SK-N-MC (cell line): ENCODE results near the gene CAND2.

ENCODE experiments used
- EZH2 ChIP-seq: fragments of 200-600 bp; sonication (generic); IDR thresholded peaks from one replicate; pipeline ENCODE4 v1.6.1; 2017; ENCODE audit warnings: antibody characterized with exemption
- POLR2AphosphoS5 ChIP-seq: IDR thresholded peaks from 2 replicates; pipeline ENCODE4 v1.6.1; 2012; ENCODE audit warnings: mild to moderate bottlenecking, low read depth, low read length, borderline replicate concordance

GRCh38 chr3:12825156-12825555 lies 28.7 kb downstream of the CAND2 start:
- TF ChIP-seq POLR2AphosphoS5 (no peak), EZH2 (no peak)
